OCI-LY7 (cell line): ENCODE data around the gene AHSG.

Experiments used
- CTCF ChIP-seq: fragments of 200-600 bp; sonication (generic); conservative IDR thresholded peaks from 2 replicates; pipeline ENCODE4 v1.5.1; 2014; ENCODE audit warnings: mild to moderate bottlenecking, antibody characterized with exemption, low read length, moderate library complexity, mixed read lengths
- EZH2phosphoT487 ChIP-seq: fragments of 200-600 bp; sonication (generic); IDR thresholded peaks from 2 replicates; pipeline ENCODE4 v1.6.1; 2018; ENCODE audit warnings: low read depth, borderline replicate concordance, mild to moderate bottlenecking, mixed run types, antibody characterized with exemption, low read length, moderate library complexity, mixed read lengths

GRCh38 chr3:186605078-186605477, 7.8 kb upstream of the AHSG start:
- TF ChIP-seq CTCF (no peak), EZH2phosphoT487 (no peak)
